AG09309 (cell line): ENCODE results near the gene SSX2IP.

ENCODE experiments used
- DNase-seq: peaks from one replicate; pipeline ENCODE4 v3.0.0-alpha.2; 2010; ENCODE audit warnings: low read depth
- H3K4me3 ChIP-seq: 2 replicates; pipeline ENCODE4 v1.5.1; 2011; ENCODE audit warnings: mild to moderate bottlenecking, low read depth, low read length, moderate library complexity; ENCODE audit not compliant: control insufficient read depth
- CTCF ChIP-seq: IDR thresholded peaks from 2 replicates; pipeline ENCODE4 v1.5.1; 2011; ENCODE audit warnings: mild to moderate bottlenecking, low read depth, low read length, inconsistent platforms; ENCODE audit not compliant: insufficient read depth, control insufficient read depth; ENCODE audit errors: missing control alignments

Gene SSX2IP

DNA sequence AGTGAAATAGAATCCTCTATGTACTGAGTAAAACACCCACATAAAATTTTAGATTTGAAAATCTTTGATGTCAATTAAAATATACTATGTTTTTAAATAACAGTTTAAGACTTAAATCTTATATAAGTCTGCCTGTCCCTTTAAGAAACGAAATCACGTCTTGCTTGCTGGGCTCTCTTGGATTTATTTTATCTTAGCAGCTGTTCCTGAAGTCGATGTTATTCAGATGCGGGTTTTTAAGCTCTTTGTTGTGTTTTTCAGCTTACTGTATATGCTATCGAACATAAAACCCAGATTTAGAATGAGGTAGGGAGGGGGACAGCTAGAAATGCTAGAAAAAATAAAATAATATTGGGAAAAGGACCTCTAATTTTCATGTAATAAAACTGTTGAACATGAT lies 11.1 kb upstream of the SSX2IP start:
- no peak overlapping the region for H3K4me3 ChIP-seq
- TF ChIP-seq CTCF, result no peak
- DNase-seq, result no peak

GRCh38 chr1:84700070-84700469 lies 9.8 kb upstream of the SSX2IP start:
- no peak for TF ChIP-seq CTCF
- H3K4me3 ChIP-seq, result no peak overlapping the region
- DNase-seq, result no peak

GRCh38 chr1:84698151-84699110 lies 8.2 kb upstream of the SSX2IP start:
- TF ChIP-seq CTCF, result no peak
- peak; percentile 83 for DNase-seq
- no peak overlapping the region for H3K4me3 ChIP-seq

- TF ChIP-seq CTCF, result no peak
- DNase-seq, result no peak
- no peak overlapping the region for H3K4me3 ChIP-seq
Measured at GRCh38 chr1:84693785-84694184, 3.5 kb upstream of the SSX2IP start.

DNA sequence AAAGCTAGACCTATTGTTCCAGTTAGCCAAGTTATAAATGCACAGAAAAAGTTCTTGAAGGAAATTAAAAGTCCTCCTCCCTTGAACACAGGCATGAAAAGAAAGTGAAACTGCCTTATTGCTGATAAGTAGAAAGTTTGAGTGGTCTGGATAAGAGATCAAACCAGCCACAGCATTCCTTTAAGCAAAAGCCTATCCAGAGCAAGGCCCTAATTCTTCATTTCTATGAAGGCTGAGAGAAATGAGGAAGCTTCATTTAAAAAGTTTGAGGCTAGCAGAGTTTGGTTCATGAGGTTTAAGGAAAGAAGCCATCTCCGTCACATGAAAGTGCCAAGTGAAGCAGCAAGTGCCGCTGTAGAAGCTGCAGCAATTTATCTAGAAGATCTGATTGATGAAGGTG lies 2.7 kb upstream of the SSX2IP start:
- no peak for DNase-seq
- no peak for TF ChIP-seq CTCF

DNA sequence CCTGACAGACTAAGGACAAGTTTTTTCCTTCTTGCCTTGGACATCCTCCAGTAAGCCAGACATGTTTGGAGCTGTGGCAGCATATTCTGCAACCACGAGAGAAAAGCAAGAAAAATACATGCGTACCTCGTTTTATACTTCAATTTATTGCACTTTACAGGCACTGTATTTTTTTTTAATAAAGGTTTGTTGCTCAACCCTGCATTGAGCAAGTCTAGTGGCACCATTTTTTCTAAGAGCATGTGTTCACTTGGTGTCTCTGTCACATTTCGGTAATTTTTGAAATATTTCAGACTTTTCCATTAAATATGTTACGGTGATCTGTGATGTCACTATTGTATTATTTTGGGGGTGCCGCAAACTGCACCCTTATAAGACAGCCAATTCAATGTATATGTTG lies 2.1 kb upstream of the SSX2IP start:
- TF ChIP-seq CTCF, result no peak
- DNase-seq, result no peak
- no peak overlapping the region for H3K4me3 ChIP-seq

More for the DNA sequence above, 2.7 kb upstream of the SSX2IP start:
- no peak overlapping the region for H3K4me3 ChIP-seq
